Erythroblast (primary cell): ENCODE measurements around the gene AGPAT2.

Experiments used
- DNase-seq, 2 experiments: peaks; one replicate each; lab custom pipeline; 2025; lab: John Stamatoyannopoulos, UW
- GATA1 ChIP-seq: IDR thresholded peaks from 2 replicates; pipeline ENCODE4 v1.6.1; 2011; ENCODE audit warnings: low read depth, mild to moderate bottlenecking, control low read depth, low read length, moderate library complexity
- POLR2A ChIP-seq: IDR thresholded peaks from 2 replicates; pipeline ENCODE4 v1.6.1; 2011; ENCODE audit warnings: mild to moderate bottlenecking, low read length

The AGPAT2 gene

GRCh38 chr9:136673088-136673974 lies 13.9 kb downstream of the AGPAT2 start:
- TF ChIP-seq GATA1 (no peak), POLR2A (no peak)
- no peak for DNase-seq

- no peak for TF ChIP-seq POLR2A
- TF ChIP-seq GATA1 = no peak
- no peak for DNase-seq
Observed at GRCh38 chr9:136672431-136673087, 14.7 kb downstream of the AGPAT2 start.

GRCh38 chr9:136671646-136672430 lies 15.4 kb downstream of the AGPAT2 start:
- peak in 1 of 2 experiments; percentile 47 for DNase-seq
- TF ChIP-seq GATA1 (no peak), POLR2A (no peak)

- TF ChIP-seq GATA1 (no peak), POLR2A (no peak)
- DNase-seq = no peak
Observed at GRCh38 chr9:136671254-136671614, 16.0 kb downstream of the AGPAT2 start.

- TF ChIP-seq POLR2A (no peak), GATA1 (no peak)
- no peak for DNase-seq
Observed at GRCh38 chr9:136670576-136671253, 16.5 kb downstream of the AGPAT2 start.

GRCh38 chr9:136669791-136670464 lies 17.3 kb downstream of the AGPAT2 start:
- DNase-seq = no peak
- no peak for TF ChIP-seq GATA1
- no peak for TF ChIP-seq POLR2A

- no peak for TF ChIP-seq GATA1
- no peak for TF ChIP-seq POLR2A
- no peak for DNase-seq
Observed at GRCh38 chr9:136668983-136669790, 18.1 kb downstream of the AGPAT2 start.

- no peak for TF ChIP-seq GATA1
- peak; percentile 26 for TF ChIP-seq POLR2A
Observed at GRCh38 chr9:136667940-136668760, 19.1 kb downstream of the AGPAT2 start.

GRCh38 chr9:136667214-136667939 lies 19.9 kb downstream of the AGPAT2 start:
- TF ChIP-seq GATA1 = no peak
- DNase-seq = no peak

More at GRCh38 chr9:136667940-136668760, 19.1 kb downstream of the AGPAT2 start:
- no peak for DNase-seq

GRCh38 chr9:136666372-136667213 lies 20.7 kb downstream of the AGPAT2 start:
- TF ChIP-seq GATA1 (no peak), POLR2A (no peak)
- DNase-seq = no peak
